GM12875 (cell line): ENCODE results near the gene BRD4.
A peak's percentile ranks its signal among the peaks of the same experiment; 100 is the strongest.

Experiments
- H3K4me3 ChIP-seq: one replicate; pipeline ENCODE4 v1.5.1; 2011; ENCODE audit warnings: low read depth, low read length, control low read depth
- CTCF ChIP-seq: IDR thresholded peaks from 2 replicates; pipeline ENCODE4 v1.5.1; 2011; ENCODE audit warnings: low read depth, mild to moderate bottlenecking, control low read depth, inconsistent platforms, low read length, moderate library complexity, borderline replicate concordance; ENCODE audit not compliant: insufficient read depth

BRD4 gene

GRCh38 chr19:15330801-15331418, 1.4 kb downstream of the BRD4 start:
- no peak for TF ChIP-seq CTCF
- peak overlapping the region; percentile 97 for H3K4me3 ChIP-seq

DNA sequence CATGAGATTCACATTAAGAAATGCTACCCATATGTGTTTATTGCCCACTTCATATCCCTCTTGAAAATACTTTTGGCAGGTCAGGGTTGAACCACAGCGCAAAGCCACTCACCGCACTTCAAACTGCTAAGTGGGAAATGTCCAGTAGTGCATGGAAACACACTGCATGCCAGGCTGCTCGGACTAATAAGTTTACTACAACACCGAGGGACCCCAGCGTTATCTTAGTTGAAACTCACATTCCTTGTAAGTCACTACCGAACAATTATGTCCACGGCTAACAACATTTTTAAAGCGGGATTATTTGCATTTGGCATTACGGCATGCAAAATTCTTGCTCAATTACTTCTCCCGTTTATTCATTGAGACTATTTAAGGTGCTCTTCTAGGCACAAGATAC, 4.0 kb downstream of the BRD4 start:
- TF ChIP-seq CTCF, result no peak
- H3K4me3 ChIP-seq, result no peak overlapping the region

DNA sequence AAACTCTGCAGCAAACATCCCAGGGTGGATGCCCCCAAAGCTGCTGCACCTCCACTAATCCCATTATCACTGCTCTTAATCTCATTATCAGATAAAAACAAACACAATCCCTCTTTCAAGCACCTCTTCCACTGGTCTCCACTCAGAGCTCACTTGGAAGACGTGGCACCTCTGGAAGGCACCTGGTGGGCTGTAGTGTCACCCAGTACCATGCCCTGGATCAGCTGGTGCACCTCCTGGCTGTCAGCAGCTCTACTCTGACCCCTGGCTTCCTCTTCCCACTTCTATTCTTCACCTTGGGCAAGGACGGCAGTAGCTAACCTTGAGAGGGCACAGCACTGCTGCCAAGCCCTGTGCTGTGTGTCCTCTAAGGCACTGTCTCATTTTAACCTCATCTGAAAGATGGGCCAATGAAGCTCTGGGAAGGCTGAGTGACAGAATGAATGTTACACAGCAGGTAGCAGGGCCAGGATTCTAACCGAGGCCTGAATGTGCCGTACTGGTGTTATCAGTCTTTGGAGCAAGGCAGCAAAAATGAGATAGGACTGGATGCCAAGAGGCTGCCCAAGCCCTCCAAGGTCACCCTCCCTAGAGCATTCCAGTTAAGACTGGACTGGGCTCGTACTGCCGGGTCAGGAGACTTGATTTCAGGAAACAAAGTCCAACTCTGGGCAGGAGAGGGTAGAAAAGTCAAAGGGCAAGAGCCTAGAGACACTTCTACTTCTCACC, 7.4 kb downstream of the BRD4 start:
- no peak for TF ChIP-seq CTCF

GRCh38 chr19:15323496-15324235, 8.7 kb downstream of the BRD4 start:
- TF ChIP-seq CTCF, result no peak
- H3K4me3 ChIP-seq, result no peak overlapping the region

More for the DNA sequence above, 7.4 kb downstream of the BRD4 start:
- no peak overlapping the region for H3K4me3 ChIP-seq

GRCh38 chr19:15321739-15322138, 10.6 kb downstream of the BRD4 start:
- no peak overlapping the region for H3K4me3 ChIP-seq
- no peak for TF ChIP-seq CTCF

DNA sequence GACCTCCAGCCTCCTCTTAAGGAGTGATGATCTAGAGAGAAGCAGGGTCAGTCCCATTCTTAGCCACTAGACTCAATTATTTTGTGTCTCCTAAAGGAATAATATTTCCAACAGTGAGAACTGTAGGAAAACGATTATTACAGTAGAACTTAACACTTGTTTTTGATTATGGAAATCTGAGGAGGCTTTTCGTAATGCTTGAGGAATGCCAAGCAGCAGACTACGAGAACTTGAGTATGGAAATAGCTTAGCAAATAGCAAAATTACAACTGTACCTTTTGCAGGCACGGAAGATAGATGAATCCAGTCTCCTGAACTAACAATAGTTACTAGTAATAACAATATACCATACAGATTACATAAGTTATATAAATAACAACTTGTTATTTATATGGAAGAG, 12.2 kb downstream of the BRD4 start:
- no peak overlapping the region for H3K4me3 ChIP-seq
- TF ChIP-seq CTCF, result no peak
